Measurements from ENCODE around the gene LCNL1. TPM values are rescaled to one million over a fixed set of nuclear protein-coding genes. Genes with fewer than 3 reads are reported as not detected.

LCNL1 gene
- total RNA-seq, 4 donors from 2014 or later = 0.19 TPM; not detected in 3

GRCh38 chr9:136953771-136954269, 29.0 kb upstream of the LCNL1 start:
- no peak for TF ChIP-seq POLR2A (IDR thresholded peaks at IDR 0.05)
- TF ChIP-seq, protein P1, sequence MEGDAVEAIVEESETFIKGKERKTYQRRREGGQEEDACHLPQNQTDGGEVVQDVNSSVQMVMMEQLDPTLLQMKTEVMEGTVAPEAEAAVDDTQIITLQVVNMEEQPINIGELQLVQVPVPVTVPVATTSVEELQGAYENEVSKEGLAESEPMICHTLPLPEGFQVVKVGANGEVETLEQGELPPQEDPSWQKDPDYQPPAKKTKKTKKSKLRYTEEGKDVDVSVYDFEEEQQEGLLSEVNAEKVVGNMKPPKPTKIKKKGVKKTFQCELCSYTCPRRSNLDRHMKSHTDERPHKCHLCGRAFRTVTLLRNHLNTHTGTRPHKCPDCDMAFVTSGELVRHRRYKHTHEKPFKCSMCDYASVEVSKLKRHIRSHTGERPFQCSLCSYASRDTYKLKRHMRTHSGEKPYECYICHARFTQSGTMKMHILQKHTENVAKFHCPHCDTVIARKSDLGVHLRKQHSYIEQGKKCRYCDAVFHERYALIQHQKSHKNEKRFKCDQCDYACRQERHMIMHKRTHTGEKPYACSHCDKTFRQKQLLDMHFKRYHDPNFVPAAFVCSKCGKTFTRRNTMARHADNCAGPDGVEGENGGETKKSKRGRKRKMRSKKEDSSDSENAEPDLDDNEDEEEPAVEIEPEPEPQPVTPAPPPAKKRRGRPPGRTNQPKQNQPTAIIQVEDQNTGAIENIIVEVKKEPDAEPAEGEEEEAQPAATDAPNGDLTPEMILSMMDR (IDR thresholded peaks at IDR 0.05) = no peak
- 73% methylated on average over 3 of the region's 19 CpGs; no CpG with 5 or more reads in 1 of the 2 donors for WGBS, 2 donors
- intact Hi-C loops (cut with DNase I) = no loop called here
- Histone ChIP-seq H3K27ac (no peak overlapping the region), H3K36me3 (no peaks in the 10 kb centered on the region), H3K4me3 (no peak overlapping the region), H3K27me3 (no peaks in the 10 kb centered on the region), H3K4me1 (peaks cover 13 to 20% (median 14%) of the 10 kb centered on the region in 3 donors), H3K9me3 (no peaks in the 10 kb centered on the region)
- DNase-seq = no peak

- no peak for DNase-seq
- H3K36me3 ChIP-seq = no peaks in the 10 kb centered on the region
- intact Hi-C loops (cut with DNase I) = no loop called here
- no peaks in the 10 kb centered on the region for H3K27me3 ChIP-seq
- 69 to 84% methylated on average over 14 to 16 of the region's 25 CpGs for WGBS, 2 donors
- H3K4me1 ChIP-seq = peaks cover 7 to 13% (median 8%) of the 10 kb centered on the region in 3 donors
- no peak overlapping the region for H3K27ac ChIP-seq
- H3K4me3 ChIP-seq = no peak overlapping the region
- no peak for TF ChIP-seq POLR2A (IDR thresholded peaks at IDR 0.05)
- TF ChIP-seq, protein P1 (IDR thresholded peaks at IDR 0.05) = no peak
- H3K9me3 ChIP-seq = no peaks in the 10 kb centered on the region
Observed at GRCh38 chr9:136954270-136955083, 28.3 kb upstream of the LCNL1 start.

DNA sequence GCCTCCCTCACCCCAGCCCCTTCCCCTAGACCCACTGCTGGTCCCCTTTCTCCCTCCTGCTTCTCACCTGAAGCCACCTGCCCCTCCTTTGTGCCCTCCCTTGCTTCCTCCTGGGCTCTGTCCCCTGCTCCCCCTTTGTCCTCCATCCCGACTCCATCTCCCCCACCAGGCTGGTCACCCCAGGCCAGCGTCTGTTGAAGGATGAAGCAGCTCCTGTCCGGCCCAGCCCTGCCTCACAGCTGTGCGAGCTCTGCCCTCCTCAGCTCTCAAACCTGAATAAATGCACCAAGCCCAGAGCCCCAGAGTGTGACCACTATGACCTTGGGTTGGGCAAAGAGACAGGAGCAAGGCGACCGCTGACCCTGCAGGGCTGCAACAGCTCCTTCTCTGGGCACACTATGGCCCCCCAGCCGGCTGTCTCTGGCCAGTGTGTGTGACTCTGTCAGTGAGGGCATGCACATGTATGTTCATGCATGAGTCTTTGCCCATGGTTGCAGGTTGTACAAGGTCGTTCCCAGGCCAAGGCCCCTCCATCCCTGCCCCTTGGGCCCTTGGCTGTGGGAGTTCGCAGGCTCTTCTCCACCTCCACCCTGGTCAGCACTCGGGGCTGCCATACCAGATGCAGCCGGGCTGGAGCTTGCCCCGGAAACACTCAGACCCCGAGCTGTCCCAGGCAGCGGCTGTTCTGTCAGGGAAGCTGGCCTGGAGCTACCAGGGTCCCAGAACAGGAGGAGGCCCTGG, 27.4 kb upstream of the LCNL1 start:
- 77 to 90% methylated on average over 3 to 6 of the region's 14 CpGs for WGBS, 2 donors
- TF ChIP-seq, protein P1 (IDR thresholded peaks at IDR 0.05) = no peak
- no peak for TF ChIP-seq POLR2A (IDR thresholded peaks at IDR 0.05)
- Histone ChIP-seq H3K4me1 (peaks cover 4 to 7% (median 4%) of the 10 kb centered on the region in 3 donors), H3K27ac (no peak overlapping the region), H3K27me3 (no peaks in the 10 kb centered on the region), H3K36me3 (no peaks in the 10 kb centered on the region), H3K4me3 (no peak overlapping the region), H3K9me3 (no peaks in the 10 kb centered on the region)
- intact Hi-C loops (cut with DNase I) = no loop called here
- DNase-seq = no peak

- Histone ChIP-seq H3K4me1 (peaks cover 2 to 5% (median 2%) of the 10 kb centered on the region in 3 donors), H3K27ac (no peak overlapping the region), H3K9me3 (no peaks in the 10 kb centered on the region), H3K36me3 (no peaks in the 10 kb centered on the region), H3K4me3 (no peak overlapping the region), H3K27me3 (no peaks in the 10 kb centered on the region)
- intact Hi-C loops (cut with DNase I) = no loop called here
- DNase-seq = no peak
- WGBS, 2 donors = 100% methylated on average over 5 of the region's 9 CpGs; no CpG with 5 or more reads in 1 of the 2 donors
- TF ChIP-seq POLR2A (IDR thresholded peaks at IDR 0.05) = no peak
- TF ChIP-seq, protein P1 (IDR thresholded peaks at IDR 0.05) = no peak
Observed at GRCh38 chr9:136955943-136956335, 26.9 kb upstream of the LCNL1 start.

GRCh38 chr9:136956604-136957003, 26.2 kb upstream of the LCNL1 start:
- H3K9me3 ChIP-seq = no peaks in the 10 kb centered on the region
- WGBS, 2 donors = 94 to 95% methylated on average over 4 of the region's 4 CpGs
- DNase-seq = no peak

More at GRCh38 chr9:136956604-136957003, 26.2 kb upstream of the LCNL1 start:
- TF ChIP-seq, protein P1 (IDR thresholded peaks at IDR 0.05) = no peak
- no peak for TF ChIP-seq POLR2A (IDR thresholded peaks at IDR 0.05)
- Histone ChIP-seq H3K4me3 (no peak overlapping the region), H3K27ac (no peak overlapping the region), H3K36me3 (no peaks in the 10 kb centered on the region), H3K4me1 (peaks cover 8 to 10% (median 8%) of the 10 kb centered on the region in 3 donors), H3K27me3 (no peaks in the 10 kb centered on the region)
- intact Hi-C loops (cut with DNase I) = no loop called here
